Keratinocyte (primary cell): ENCODE measurements around the gene DCAF11. TPM values are rescaled to one million over a fixed set of nuclear protein-coding genes. Genes with fewer than 3 reads are reported as not detected.

Experiments used
- DNase-seq: peaks from one replicate; pipeline ENCODE4 v3.0.0-alpha.2; 2011; ENCODE audit warnings: low read depth, missing footprints, low spot score
- FAIRE-seq: peaks from 2 replicates; lab custom pipeline; 2011; peaks lifted over from hg19 to GRCh38; lab: Jason Lieb, UNC
- H2AFZ ChIP-seq: 2 replicates; pipeline ENCODE4 v1.6.0; 2012; ENCODE audit warnings: low read length, control low read depth, inconsistent platforms; ENCODE audit not compliant: control insufficient read depth
- H3K27ac ChIP-seq: 2 replicates; pipeline ENCODE4 v1.5.1; 2011; ENCODE audit warnings: low read length; ENCODE audit not compliant: control insufficient read depth, insufficient read depth
- H3K27me3 ChIP-seq: 3 replicates; pipeline ENCODE4 v1.6.0; 2011; ENCODE audit warnings: low read length; ENCODE audit not compliant: control insufficient read depth, insufficient read depth; ENCODE audit errors: extremely low read depth
- H3K36me3 ChIP-seq, 2 experiments: 2 replicates in 1 of 2; 3 replicates in 1 of 2; pipeline ENCODE4 v1.5.1; 2011; ENCODE audit warnings: low read length in 2 of 2, mild to moderate bottlenecking in 1 of 2; ENCODE audit not compliant: control insufficient read depth in 2 of 2, insufficient read depth in 2 of 2; ENCODE audit errors: extremely low read depth in 1 of 2
- H3K4me1 ChIP-seq: 3 replicates; pipeline ENCODE4 v1.5.1; 2011; ENCODE audit warnings: low read length; ENCODE audit not compliant: control insufficient read depth, insufficient read depth; ENCODE audit errors: extremely low read depth
- H3K4me2 ChIP-seq: 3 replicates; pipeline ENCODE4 v1.6.0; 2011; ENCODE audit warnings: low read depth, low read length; ENCODE audit not compliant: control insufficient read depth, insufficient read depth; ENCODE audit errors: extremely low read depth
- H3K4me3 ChIP-seq, 3 experiments: fragments of 200-600 bp in 1 of 3; sonication (generic) in 1 of 3; 2 replicates in 2 of 3; 3 replicates in 1 of 3; pipeline ENCODE4 v1.5.1; 2011 to 2016; ENCODE audit warnings: low read length in 3 of 3, mild to moderate bottlenecking in 3 of 3, control low read depth in 2 of 3, inconsistent platforms in 1 of 3, low read depth in 1 of 3, mixed read lengths in 1 of 3, mixed run types in 1 of 3, moderate library complexity in 1 of 3; ENCODE audit not compliant: control insufficient read depth in 2 of 3, insufficient read depth in 2 of 3; ENCODE audit errors: extremely low read depth in 1 of 3
- H3K79me2 ChIP-seq: 2 replicates; pipeline ENCODE4 v1.6.0; 2012; ENCODE audit warnings: low read length; ENCODE audit not compliant: control insufficient read depth, insufficient read depth
- H3K9ac ChIP-seq: 3 replicates; pipeline ENCODE4 v1.6.0; 2011; ENCODE audit warnings: low read length; ENCODE audit not compliant: control insufficient read depth, insufficient read depth; ENCODE audit errors: extremely low read depth
- H3K9me1 ChIP-seq: 3 replicates; pipeline ENCODE4 v1.6.0; 2011; ENCODE audit warnings: low read length; ENCODE audit not compliant: control insufficient read depth, insufficient read depth; ENCODE audit errors: extremely low read depth
- H3K9me3 ChIP-seq: 2 replicates; pipeline ENCODE4 v1.5.1; 2012; ENCODE audit warnings: low read depth, low read length; ENCODE audit not compliant: control insufficient read depth
- H4K20me1 ChIP-seq: 3 replicates; pipeline ENCODE4 v1.6.0; 2011; ENCODE audit warnings: low read length; ENCODE audit not compliant: control insufficient read depth, insufficient read depth; ENCODE audit errors: extremely low read depth
- CTCF ChIP-seq, 3 experiments: IDR thresholded peaks in 1 of 3; conservative IDR thresholded peaks in 1 of 3; optimal IDR thresholded peaks in 1 of 3; 2 replicates in 2 of 3; 3 replicates in 1 of 3; pipeline versions ENCODE3 to v1.5.1; 2011; ENCODE audit warnings: low read length in 3 of 3, mild to moderate bottlenecking in 3 of 3, moderate library complexity in 2 of 3, control low read depth in 1 of 3, inconsistent platforms in 1 of 3; ENCODE audit not compliant: insufficient read depth in 2 of 3; ENCODE audit errors: extremely low read depth in 1 of 3
- EZH2 ChIP-seq: IDR thresholded peaks from one replicate; pipeline ENCODE4 v1.6.1; 2012; ENCODE audit warnings: inconsistent platforms, mild to moderate bottlenecking, low read length, moderate library complexity
- dilution Hi-C: fragments of 300-500 bp; cut with MboI; formaldehyde crosslinking; loops from one replicate; pipeline ENCODE4 v1.7.0; 2020; ENCODE audit warnings: low sequenced_read_pairs; ENCODE audit not compliant: extremely low pct_ligation_motif_present
- polyA plus RNA-seq, 5 experiments: library from polyadenylated mRNA; depleted of rRNA in 3 of 5; stranded (reverse) in 3 of 5; stranded (forward) in 1 of 5; unstranded in 1 of 5; fragments of >200 nt; gene quantifications; 1 replicate in 1 of 5; 2 replicates in 3 of 5; 3 replicates in 1 of 5; pipeline versions ENCODE4 v1.2.1 to v1.2.3, GENCODE V29; 2011 to 2012; ENCODE audit warnings: missing spikeins in 2 of 5, low read depth in 1 of 5, low replicate concordance in 1 of 5

Gene DCAF11
- polyA plus RNA-seq, 1 donor (not counting 4 experiments of a cell fraction or from before 2014, with no cell fraction given), result 25.9 TPM

GRCh38 chr14:24074625-24075484 is 39.7 kb upstream of the DCAF11 start:
- DNase-seq (no peak), FAIRE-seq (no peak)
- Histone ChIP-seq H3K27me3 (peaks cover 27% of the 10 kb centered on the region), H3K4me3 (no peak overlapping the region), H2AFZ (no peak overlapping the region), H3K9me3 (no peaks in the 10 kb centered on the region), H4K20me1 (no peaks in the 10 kb centered on the region), H3K9ac (no peak overlapping the region), H3K9me1 (no peaks in the 10 kb centered on the region), H3K4me2 (no peak overlapping the region), H3K79me2 (no peaks in the 10 kb centered on the region), H3K36me3 (no peaks in the 10 kb centered on the region), H3K4me1 (no peaks in the 10 kb centered on the region), H3K27ac (no peak overlapping the region)
- no peak for TF ChIP-seq EZH2
- TF ChIP-seq CTCF (optimal IDR thresholded peaks at IDR 0.05 in 1 of 3, IDR thresholded peaks at IDR 0.05 in 1 of 3, conservative IDR thresholded peaks at IDR 0.05 in 1 of 3; ENCODE audit: extremely low read depth in 1 of 3, insufficient read depth in 2 of 3, low read length in 3 of 3), result no peak
- dilution Hi-C loops, result no loop called here

GRCh38 chr14:24075485-24076301 is 38.9 kb upstream of the DCAF11 start:
- dilution Hi-C loops, result no loop called here
- Histone ChIP-seq H2AFZ (no peak overlapping the region), H3K36me3 (no peaks in the 10 kb centered on the region), H3K4me2 (no peak overlapping the region), H4K20me1 (no peaks in the 10 kb centered on the region), H3K79me2 (no peaks in the 10 kb centered on the region), H3K27ac (no peak overlapping the region), H3K27me3 (peaks cover 27% of the 10 kb centered on the region), H3K4me3 (no peak overlapping the region), H3K9me3 (no peaks in the 10 kb centered on the region), H3K9me1 (no peaks in the 10 kb centered on the region), H3K4me1 (peaks cover 3% of the 10 kb centered on the region), H3K9ac (no peak overlapping the region)
- TF ChIP-seq CTCF (optimal IDR thresholded peaks at IDR 0.05 in 1 of 3, IDR thresholded peaks at IDR 0.05 in 1 of 3, conservative IDR thresholded peaks at IDR 0.05 in 1 of 3; ENCODE audit: extremely low read depth in 1 of 3, insufficient read depth in 2 of 3, low read length in 3 of 3), result no peak
- no peak for TF ChIP-seq EZH2
- FAIRE-seq, result no peak
- DNase-seq, result no peak
